Kasumi-1 (cell line): ENCODE results near the gene TSR1.

Source experiments
- DNase-seq, 2 experiments: peaks; one replicate each; lab custom pipeline; 2025; lab: John Stamatoyannopoulos, UW

TSR1 gene

GRCh38 chr17:2282297-2282873 is 53.9 kb downstream of the TSR1 start:
- DNase-seq = peak; percentile 75 to 80

- DNase-seq = no peak
These were observed 56.5 kb downstream of the TSR1 start for GRCh38 chr17:2279707-2280106.

GRCh38 chr17:2277429-2278170 is 58.7 kb downstream of the TSR1 start:
- DNase-seq = no peak

- no peak for DNase-seq
These were observed 60.5 kb downstream of the TSR1 start for GRCh38 chr17:2275722-2276121.

- no peak for DNase-seq
These were observed 61.8 kb downstream of the TSR1 start for GRCh38 chr17:2274414-2274813.
